OCI-LY7 (cell line): ENCODE results near the gene HLA-DMB.

Source experiments
- CTCF ChIP-seq: fragments of 200-600 bp; sonication (generic); conservative IDR thresholded peaks from 2 replicates; pipeline ENCODE4 v1.5.1; 2014; ENCODE audit warnings: mild to moderate bottlenecking, antibody characterized with exemption, low read length, moderate library complexity, mixed read lengths
- EZH2phosphoT487 ChIP-seq: fragments of 200-600 bp; sonication (generic); IDR thresholded peaks from 2 replicates; pipeline ENCODE4 v1.6.1; 2018; ENCODE audit warnings: low read depth, borderline replicate concordance, mild to moderate bottlenecking, mixed run types, antibody characterized with exemption, low read length, moderate library complexity, mixed read lengths

GRCh38 chr6:32895006-32895345 lies 45.9 kb downstream of the HLA-DMB start:
- TF ChIP-seq CTCF (no peak), EZH2phosphoT487 (no peak)
